ENCODE measurements around the gene PHF20. TPM values are rescaled to one million over a fixed set of nuclear protein-coding genes. Genes with fewer than 3 reads are reported as not detected.
A peak's percentile ranks its signal among the peaks of the same experiment; 100 is the strongest.
"Not testable (repeated sequence)": the region's sequence is repeated elsewhere in the genome, so short reads cannot be mapped to it uniquely, and the experiment has no call there.

PHF20 gene
- total RNA-seq, 1 donor from 2014 or later = 76.1 TPM

DNA sequence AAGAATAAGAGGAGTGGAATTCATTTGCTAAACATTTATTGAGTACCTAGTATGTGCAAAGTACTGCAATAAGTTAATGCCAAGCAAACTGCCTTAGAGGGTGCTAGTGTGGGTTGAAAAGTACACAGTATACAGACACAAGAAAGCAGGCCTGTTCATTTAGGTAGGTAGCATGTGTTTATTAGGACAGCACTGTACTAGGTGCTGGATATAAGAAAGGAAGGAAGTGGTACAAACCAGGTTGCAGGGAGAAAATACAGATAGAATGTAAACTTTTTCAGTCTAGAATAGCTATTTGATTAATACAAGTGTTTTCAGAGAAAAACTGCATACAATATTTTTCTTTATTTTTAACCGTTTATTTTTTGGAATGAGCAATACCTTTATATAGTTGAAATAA lies 68.1 kb downstream of the PHF20 start:
- no peak overlapping the region for H3K27ac Mint-ChIP-seq (ENCODE audit: unreplicated experiment)
- TF ChIP-seq CTCF (IDR thresholded peaks at IDR 0.05; ENCODE audit: partially characterized antibody, unreplicated experiment) = no peak
- H3K9me3 Mint-ChIP-seq (ENCODE audit: unreplicated experiment) = peaks cover 9% of the 10 kb centered on the region
- no peak overlapping the region for H3K4me3 Mint-ChIP-seq (ENCODE audit: unreplicated experiment)
- H3K4me1 Mint-ChIP-seq (ENCODE audit: low read depth, unreplicated experiment) = peaks cover 5% of the 10 kb centered on the region
- H3K27me3 Mint-ChIP-seq (ENCODE audit: unreplicated experiment) = peaks cover 2% of the 10 kb centered on the region
- H3K36me3 Mint-ChIP-seq (ENCODE audit: unreplicated experiment) = peaks cover 24% of the 10 kb centered on the region
- no peak for DNase-seq

- H3K27me3 Mint-ChIP-seq (ENCODE audit: unreplicated experiment) = peaks cover 2% of the 10 kb centered on the region
- no peak overlapping the region for H3K27ac Mint-ChIP-seq (ENCODE audit: unreplicated experiment)
- peaks cover 9% of the 10 kb centered on the region for H3K9me3 Mint-ChIP-seq (ENCODE audit: unreplicated experiment)
- H3K4me1 Mint-ChIP-seq (ENCODE audit: low read depth, unreplicated experiment) = peaks cover 5% of the 10 kb centered on the region
- H3K36me3 Mint-ChIP-seq (ENCODE audit: unreplicated experiment) = peaks cover 24% of the 10 kb centered on the region
- no peak for DNase-seq
- no peak overlapping the region for H3K4me3 Mint-ChIP-seq (ENCODE audit: unreplicated experiment)
- TF ChIP-seq CTCF (IDR thresholded peaks at IDR 0.05; ENCODE audit: partially characterized antibody, unreplicated experiment) = no peak
These were observed 68.6 kb downstream of the PHF20 start for GRCh38 chr20:35840421-35840820.

DNA sequence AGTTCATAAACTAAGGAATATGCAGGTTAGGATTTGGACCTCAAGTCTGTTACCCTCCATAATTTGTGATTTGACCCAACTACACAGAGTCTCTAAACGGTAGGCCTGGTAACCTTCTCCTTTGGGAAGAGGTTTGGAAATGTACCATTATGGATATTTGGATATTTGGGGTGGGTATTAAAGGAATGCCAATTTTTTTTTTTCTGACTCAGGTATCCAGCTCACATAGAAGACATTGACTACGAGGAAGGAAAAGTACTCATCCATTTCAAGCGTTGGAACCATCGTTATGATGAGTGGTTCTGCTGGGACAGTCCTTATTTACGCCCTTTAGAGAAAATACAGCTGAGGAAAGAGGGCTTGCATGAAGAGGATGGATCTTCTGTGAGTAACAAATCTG lies 70.5 kb downstream of the PHF20 start:
- TF ChIP-seq CTCF (IDR thresholded peaks at IDR 0.05; ENCODE audit: partially characterized antibody, unreplicated experiment) = no peak
- peaks cover 24% of the 10 kb centered on the region for H3K36me3 Mint-ChIP-seq (ENCODE audit: unreplicated experiment)
- H3K4me3 Mint-ChIP-seq (ENCODE audit: unreplicated experiment) = no peak overlapping the region
- no peak overlapping the region for H3K27ac Mint-ChIP-seq (ENCODE audit: unreplicated experiment)
- DNase-seq = no peak
- peaks cover 2% of the 10 kb centered on the region for H3K27me3 Mint-ChIP-seq (ENCODE audit: unreplicated experiment)
- H3K4me1 Mint-ChIP-seq (ENCODE audit: low read depth, unreplicated experiment) = peaks cover 5% of the 10 kb centered on the region
- H3K9me3 Mint-ChIP-seq (ENCODE audit: unreplicated experiment) = peaks cover 9% of the 10 kb centered on the region

DNA sequence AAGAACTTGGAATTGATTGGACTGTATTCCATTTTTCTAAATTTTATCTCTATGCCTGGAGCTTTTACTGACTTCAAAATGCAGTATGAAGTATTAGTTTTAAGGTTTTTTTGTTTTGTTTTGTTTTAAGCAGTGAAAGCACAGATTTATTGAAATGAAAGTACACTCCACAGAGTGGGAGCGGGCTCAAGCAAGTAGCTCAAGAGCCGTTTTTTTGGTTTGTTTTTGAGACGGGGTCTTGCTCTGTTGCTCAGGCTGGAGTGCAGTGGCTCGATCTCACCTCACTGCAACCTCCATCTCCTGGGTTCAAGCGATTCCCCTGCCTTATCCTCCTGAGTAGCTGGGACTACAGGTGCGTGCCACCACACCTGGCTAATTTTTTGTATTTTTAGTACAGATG lies 72.1 kb downstream of the PHF20 start:
- H3K36me3 Mint-ChIP-seq (ENCODE audit: unreplicated experiment) = peaks cover 24% of the 10 kb centered on the region
- H3K27ac Mint-ChIP-seq (ENCODE audit: unreplicated experiment); H3K27me3 Mint-ChIP-seq (ENCODE audit: unreplicated experiment); DNase-seq; H3K4me3 Mint-ChIP-seq (ENCODE audit: unreplicated experiment); H3K4me1 Mint-ChIP-seq (ENCODE audit: low read depth, unreplicated experiment); H3K9me3 Mint-ChIP-seq (ENCODE audit: unreplicated experiment): not testable (repeated sequence)

DNA sequence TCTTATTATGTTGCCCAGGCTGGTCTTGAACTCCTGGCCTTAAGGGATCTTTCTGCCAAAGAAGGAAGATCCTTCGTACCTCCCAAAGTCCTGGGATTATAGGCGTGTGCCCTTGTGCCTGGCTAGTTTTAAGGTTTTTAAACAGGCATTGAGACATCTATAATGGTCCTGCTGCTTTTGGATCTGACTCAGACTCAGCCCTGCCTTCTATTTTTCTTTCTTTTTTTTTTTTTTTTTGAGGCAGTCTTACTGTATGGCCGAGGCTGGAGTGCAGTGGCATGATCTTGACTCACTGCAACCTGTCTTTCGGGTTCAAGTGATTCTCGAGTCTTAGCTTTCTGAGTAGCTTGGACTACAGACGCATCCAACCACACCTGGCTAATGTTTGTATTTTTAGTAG lies 73.7 kb downstream of the PHF20 start:
- Mint-ChIP-seq H3K27me3 (ENCODE audit: unreplicated experiment) (peaks cover 2% of the 10 kb centered on the region), H3K4me1 (ENCODE audit: low read depth, unreplicated experiment) (peaks cover 9% of the 10 kb centered on the region), H3K27ac (ENCODE audit: unreplicated experiment) (no peak overlapping the region), H3K9me3 (ENCODE audit: unreplicated experiment) (peaks cover 9% of the 10 kb centered on the region), H3K36me3 (ENCODE audit: unreplicated experiment) (peaks cover 24% of the 10 kb centered on the region), H3K4me3 (ENCODE audit: unreplicated experiment) (no peak overlapping the region)
- TF ChIP-seq CTCF (IDR thresholded peaks at IDR 0.05; ENCODE audit: partially characterized antibody, unreplicated experiment) = no peak
- no peak for DNase-seq

DNA sequence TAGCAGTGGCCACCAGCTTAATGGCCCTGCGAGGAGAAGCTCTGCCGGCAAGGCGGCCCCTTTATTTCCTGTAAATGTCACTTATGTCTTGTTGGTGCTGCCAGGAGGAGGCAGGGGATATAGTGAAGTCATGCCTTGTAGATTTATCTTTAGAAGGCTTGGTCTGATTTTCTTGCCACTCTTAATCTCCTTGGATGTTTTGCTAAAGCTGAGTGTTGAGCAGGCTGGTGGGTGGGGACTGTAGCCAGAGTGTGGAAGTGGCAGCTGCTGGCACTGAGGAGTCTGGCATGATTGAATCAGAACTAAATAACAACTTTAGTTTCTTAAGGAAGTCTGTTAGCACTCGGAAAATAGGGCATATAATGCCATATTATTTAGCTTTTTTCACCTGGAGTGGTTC lies 77.9 kb downstream of the PHF20 start:
- H3K9me3 Mint-ChIP-seq (ENCODE audit: unreplicated experiment) = no peaks in the 10 kb centered on the region
- no peak for TF ChIP-seq CTCF (IDR thresholded peaks at IDR 0.05; ENCODE audit: partially characterized antibody, unreplicated experiment)
- H3K27ac Mint-ChIP-seq (ENCODE audit: unreplicated experiment) = peak overlapping the region; percentile 3
- no peak overlapping the region for H3K4me3 Mint-ChIP-seq (ENCODE audit: unreplicated experiment)
- peaks cover 9% of the 10 kb centered on the region for H3K4me1 Mint-ChIP-seq (ENCODE audit: low read depth, unreplicated experiment)
- no peak for DNase-seq
- H3K36me3 Mint-ChIP-seq (ENCODE audit: unreplicated experiment) = no peaks in the 10 kb centered on the region
- H3K27me3 Mint-ChIP-seq (ENCODE audit: unreplicated experiment) = peaks cover 3% of the 10 kb centered on the region

DNA sequence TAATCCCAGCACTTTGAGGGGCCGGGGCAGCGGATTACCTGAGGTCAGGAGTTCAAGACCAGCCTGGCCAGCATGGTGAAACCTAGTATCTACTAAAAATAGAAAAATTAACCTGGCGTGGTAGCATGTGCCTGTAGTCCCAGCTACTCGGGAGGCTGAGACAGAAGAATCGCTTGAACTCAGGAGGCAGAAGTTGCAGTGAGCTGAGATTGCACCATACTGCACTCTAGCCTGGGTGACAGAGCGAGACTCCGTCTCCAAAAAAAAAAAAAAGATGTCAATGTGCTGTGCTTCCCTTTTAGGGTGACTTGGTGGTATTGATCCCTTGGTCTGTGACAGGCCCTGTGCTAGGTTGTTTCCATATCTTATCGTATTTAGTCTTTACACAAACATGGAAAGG lies 79.8 kb downstream of the PHF20 start:
- not testable (repeated sequence) for H3K36me3 Mint-ChIP-seq (ENCODE audit: unreplicated experiment); H3K4me1 Mint-ChIP-seq (ENCODE audit: low read depth, unreplicated experiment); H3K4me3 Mint-ChIP-seq (ENCODE audit: unreplicated experiment); H3K9me3 Mint-ChIP-seq (ENCODE audit: unreplicated experiment); DNase-seq; H3K27ac Mint-ChIP-seq (ENCODE audit: unreplicated experiment); H3K27me3 Mint-ChIP-seq (ENCODE audit: unreplicated experiment)
